ENCODE results near the gene CYFIP2. TPM values are rescaled to one million over a fixed set of nuclear protein-coding genes. Genes with fewer than 3 reads are reported as not detected.

CYFIP2 gene
- total RNA-seq, 1 experiment from 2014 or later: 74.7 TPM

DNA sequence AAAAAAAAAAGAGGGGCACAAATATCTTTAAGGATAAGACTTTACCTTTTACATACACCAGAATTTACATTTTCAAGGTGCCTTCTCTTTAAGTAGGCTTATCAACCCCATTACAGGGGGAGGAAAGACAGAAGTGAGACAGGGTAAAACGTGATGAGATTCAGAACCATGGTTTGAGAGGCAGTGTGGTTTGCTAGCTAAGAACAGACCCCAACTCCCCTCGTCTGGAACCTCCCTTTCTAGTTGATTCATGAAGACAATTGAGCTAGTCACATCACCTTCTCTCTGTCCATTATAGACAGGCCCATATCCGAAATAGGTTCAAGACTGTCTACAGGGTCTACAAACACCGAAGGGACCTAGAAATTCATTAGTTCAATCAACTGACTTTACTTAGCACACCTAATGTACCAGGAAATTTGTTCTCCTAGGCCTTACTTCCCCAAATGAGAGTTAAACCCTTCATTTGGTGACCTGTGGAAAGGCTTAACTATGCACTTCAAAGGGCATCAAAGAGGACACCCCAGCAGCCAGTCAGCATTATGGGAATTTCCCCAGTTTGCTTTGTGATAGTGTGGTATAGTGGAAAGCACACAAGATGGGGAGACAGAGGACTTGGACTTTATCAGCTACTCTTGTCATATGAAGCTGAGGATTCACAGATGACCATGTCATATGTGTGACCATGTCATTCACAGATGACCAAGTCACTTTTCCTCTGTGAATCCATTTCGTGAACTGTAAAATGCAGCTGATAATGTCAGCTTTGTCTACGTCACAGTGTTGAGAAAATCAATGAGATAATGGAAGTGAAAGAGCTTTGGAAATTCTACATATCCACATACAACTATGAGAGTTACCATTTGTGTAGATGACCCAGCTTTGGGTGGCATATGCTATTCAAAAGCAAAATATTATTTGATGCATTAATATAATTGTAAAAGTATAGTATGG is 40.2 kb upstream of the CYFIP2 start:
- Histone ChIP-seq H3K14ac (ENCODE audit: insufficient read depth, low read length) (no peak overlapping the region), H2BK20ac (ENCODE audit: low read depth, low read length, poor library complexity, severe bottlenecking) (no peak overlapping the region), H3K9ac (ENCODE audit: extremely low read depth, insufficient read length, low read length) (no peak overlapping the region), H3K4ac (ENCODE audit: low read depth, low read length) (no peak overlapping the region), H4K20me1 (ENCODE audit: control insufficient read depth, insufficient read depth, insufficient read length) (no peaks in the 10 kb centered on the region), H2AFZ (ENCODE audit: low read length) (no peak overlapping the region), H2AK5ac (ENCODE audit: insufficient read length, low read length) (no peak overlapping the region), H2BK5ac (ENCODE audit: insufficient read length, low read length) (no peak overlapping the region), H3K27ac (ENCODE audit: insufficient read length, low read depth, low read length) (no peak overlapping the region), H3T11ph (ENCODE audit: low read length) (no peak overlapping the region), H2BK12ac (ENCODE audit: insufficient read length, low read depth, low read length) (no peak overlapping the region), H3K23ac (ENCODE audit: insufficient read length, low read depth, low read length) (no peak overlapping the region), H3K18ac (ENCODE audit: insufficient read length, low read depth, low read length) (no peak overlapping the region), H2BK15ac (ENCODE audit: low read depth, low read length) (no peak overlapping the region), H3K27me3 (ENCODE audit: insufficient read depth, low read length) (no peaks in the 10 kb centered on the region), H4K5ac (ENCODE audit: insufficient read length, low read depth, low read length) (no peak overlapping the region), H3K9me3 (ENCODE audit: control insufficient read depth, low read depth, low read length) (no peaks in the 10 kb centered on the region), H3K56ac (ENCODE audit: insufficient read length, low read depth, low read length) (no peak overlapping the region), H3K79me2 (ENCODE audit: insufficient read depth, low read length) (no peaks in the 10 kb centered on the region), H2BK120ac (ENCODE audit: low read depth, low read length, poor library complexity, severe bottlenecking) (no peak overlapping the region), H3K23me2 (ENCODE audit: insufficient read length, low read depth, low read length, poor library complexity, severe bottlenecking) (no peaks in the 10 kb centered on the region), H3K4me2 (ENCODE audit: insufficient read depth, insufficient read length, low read length) (no peak overlapping the region), H3K4me1 (ENCODE audit: insufficient read depth, low read length) (no peaks in the 10 kb centered on the region), H4K91ac (ENCODE audit: insufficient read length, low read depth, low read length) (no peak overlapping the region), H3K79me1 (ENCODE audit: insufficient read depth, low read depth, low read length, poor library complexity, severe bottlenecking) (no peaks in the 10 kb centered on the region), H4K8ac (replicated peaks; ENCODE audit: insufficient read length, low read depth, low read length) (no peak overlapping the region)
- H3K27me3 Mint-ChIP-seq (ENCODE audit: low read depth): no peaks in the 10 kb centered on the region
- no peaks in the 10 kb centered on the region for H3K36me3 Mint-ChIP-seq (ENCODE audit: insufficient read depth in 1 of 3, low read depth in 3 of 3)
- H3K4me1 Mint-ChIP-seq: no peaks in the 10 kb centered on the region
- TF ChIP-seq, protein P1, sequence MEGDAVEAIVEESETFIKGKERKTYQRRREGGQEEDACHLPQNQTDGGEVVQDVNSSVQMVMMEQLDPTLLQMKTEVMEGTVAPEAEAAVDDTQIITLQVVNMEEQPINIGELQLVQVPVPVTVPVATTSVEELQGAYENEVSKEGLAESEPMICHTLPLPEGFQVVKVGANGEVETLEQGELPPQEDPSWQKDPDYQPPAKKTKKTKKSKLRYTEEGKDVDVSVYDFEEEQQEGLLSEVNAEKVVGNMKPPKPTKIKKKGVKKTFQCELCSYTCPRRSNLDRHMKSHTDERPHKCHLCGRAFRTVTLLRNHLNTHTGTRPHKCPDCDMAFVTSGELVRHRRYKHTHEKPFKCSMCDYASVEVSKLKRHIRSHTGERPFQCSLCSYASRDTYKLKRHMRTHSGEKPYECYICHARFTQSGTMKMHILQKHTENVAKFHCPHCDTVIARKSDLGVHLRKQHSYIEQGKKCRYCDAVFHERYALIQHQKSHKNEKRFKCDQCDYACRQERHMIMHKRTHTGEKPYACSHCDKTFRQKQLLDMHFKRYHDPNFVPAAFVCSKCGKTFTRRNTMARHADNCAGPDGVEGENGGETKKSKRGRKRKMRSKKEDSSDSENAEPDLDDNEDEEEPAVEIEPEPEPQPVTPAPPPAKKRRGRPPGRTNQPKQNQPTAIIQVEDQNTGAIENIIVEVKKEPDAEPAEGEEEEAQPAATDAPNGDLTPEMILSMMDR (conservative IDR thresholded peaks at IDR 0.05): no peak
- no peaks in the 10 kb centered on the region for H3K9me3 Mint-ChIP-seq
- H3K27ac Mint-ChIP-seq: no peak overlapping the region
- WGBS (ENCODE audit: extremely low coverage, insufficient read length, low lambda C conversion rate): no CpG with 5 or more reads among the region's 6 CpGs
- DNase-seq: no peak
- no peak overlapping the region for H3K4me3 Mint-ChIP-seq
